PC-3 (cell line): ENCODE measurements around the gene VWA7.

Experiments used
- EZH2phosphoT487 ChIP-seq: fragments of 300-600 bp; sonication (generic); IDR thresholded peaks from 2 replicates; pipeline ENCODE4 v1.6.1; 2018; ENCODE audit warnings: mild to moderate bottlenecking, antibody characterized with exemption, low read length, borderline replicate concordance
- TF ChIP-seq, protein P1 (sequence below): fragments of 300-600 bp; sonication (generic); conservative IDR thresholded peaks from 2 replicates; pipeline ENCODE4 v1.5.1; 2017; ENCODE audit warnings: antibody characterized with exemption, low read depth, mild to moderate bottlenecking, low read length

DNA sequence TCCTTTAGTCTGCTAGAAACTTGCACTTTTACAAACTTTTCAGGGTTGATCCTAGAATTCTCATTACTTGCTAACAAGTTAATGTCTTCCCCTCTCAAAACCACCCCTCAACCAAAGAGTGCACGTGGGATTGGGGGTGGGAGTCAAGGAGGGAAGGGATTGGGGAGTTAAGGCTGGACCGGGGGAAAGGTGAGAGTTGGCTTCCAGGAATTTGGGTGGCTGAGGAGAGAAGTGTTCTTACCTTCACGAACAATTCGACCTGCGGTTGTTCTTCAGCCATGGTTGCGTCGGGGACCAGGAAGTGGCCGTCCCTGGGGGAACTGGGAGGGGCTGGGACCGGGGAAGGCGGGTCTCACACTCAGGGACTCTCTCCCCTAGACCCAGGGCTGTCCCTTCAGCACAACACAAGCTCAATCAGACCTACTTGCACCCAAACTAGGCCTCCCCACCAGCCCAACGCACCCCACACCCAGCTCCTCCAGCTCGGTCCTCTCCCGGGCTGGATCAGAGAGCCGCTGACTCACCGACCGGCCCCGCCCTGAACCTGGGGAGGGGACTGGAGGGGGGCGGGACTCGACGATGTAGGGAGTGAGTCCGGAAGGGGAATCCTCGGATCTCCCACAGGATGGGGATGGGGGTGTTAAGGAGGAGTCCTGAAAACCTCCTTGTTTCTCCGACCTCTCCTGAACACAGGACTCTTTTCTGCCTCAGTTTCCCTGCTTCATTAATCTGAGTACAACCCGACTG, 40.9 kb downstream of the VWA7 start, which contains the start of gene CLIC1:
- TF ChIP-seq, protein P1, sequence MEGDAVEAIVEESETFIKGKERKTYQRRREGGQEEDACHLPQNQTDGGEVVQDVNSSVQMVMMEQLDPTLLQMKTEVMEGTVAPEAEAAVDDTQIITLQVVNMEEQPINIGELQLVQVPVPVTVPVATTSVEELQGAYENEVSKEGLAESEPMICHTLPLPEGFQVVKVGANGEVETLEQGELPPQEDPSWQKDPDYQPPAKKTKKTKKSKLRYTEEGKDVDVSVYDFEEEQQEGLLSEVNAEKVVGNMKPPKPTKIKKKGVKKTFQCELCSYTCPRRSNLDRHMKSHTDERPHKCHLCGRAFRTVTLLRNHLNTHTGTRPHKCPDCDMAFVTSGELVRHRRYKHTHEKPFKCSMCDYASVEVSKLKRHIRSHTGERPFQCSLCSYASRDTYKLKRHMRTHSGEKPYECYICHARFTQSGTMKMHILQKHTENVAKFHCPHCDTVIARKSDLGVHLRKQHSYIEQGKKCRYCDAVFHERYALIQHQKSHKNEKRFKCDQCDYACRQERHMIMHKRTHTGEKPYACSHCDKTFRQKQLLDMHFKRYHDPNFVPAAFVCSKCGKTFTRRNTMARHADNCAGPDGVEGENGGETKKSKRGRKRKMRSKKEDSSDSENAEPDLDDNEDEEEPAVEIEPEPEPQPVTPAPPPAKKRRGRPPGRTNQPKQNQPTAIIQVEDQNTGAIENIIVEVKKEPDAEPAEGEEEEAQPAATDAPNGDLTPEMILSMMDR, result no peak
- no peak for TF ChIP-seq EZH2phosphoT487
